GM11168 (cell line): ENCODE data around the gene PANX3.
"Not testable (repeated sequence)": the region's sequence is repeated elsewhere in the genome, so short reads cannot be mapped to it uniquely, and the experiment has no call there.

ENCODE experiments used
- in situ Hi-C: fragments of 300-500 bp; cut with MboI; formaldehyde crosslinking; loops from one replicate; pipeline ENCODE4 v1.12.0; 2022; ENCODE audit warnings: low sequenced_read_pairs; ENCODE audit not compliant: unreplicated experiment

PANX3 gene, protein sequence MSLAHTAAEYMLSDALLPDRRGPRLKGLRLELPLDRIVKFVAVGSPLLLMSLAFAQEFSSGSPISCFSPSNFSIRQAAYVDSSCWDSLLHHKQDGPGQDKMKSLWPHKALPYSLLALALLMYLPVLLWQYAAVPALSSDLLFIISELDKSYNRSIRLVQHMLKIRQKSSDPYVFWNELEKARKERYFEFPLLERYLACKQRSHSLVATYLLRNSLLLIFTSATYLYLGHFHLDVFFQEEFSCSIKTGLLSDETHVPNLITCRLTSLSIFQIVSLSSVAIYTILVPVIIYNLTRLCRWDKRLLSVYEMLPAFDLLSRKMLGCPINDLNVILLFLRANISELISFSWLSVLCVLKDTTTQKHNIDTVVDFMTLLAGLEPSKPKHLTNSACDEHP

GRCh38 chr11:124611064-124611463, at the start of gene PANX3:
TSS of gene PANX3 (plus strand) at chr11:124611428. CDS start at chr11:124611557, 129 bp downstream.
- in situ Hi-C loops: no loop called here

DNA sequence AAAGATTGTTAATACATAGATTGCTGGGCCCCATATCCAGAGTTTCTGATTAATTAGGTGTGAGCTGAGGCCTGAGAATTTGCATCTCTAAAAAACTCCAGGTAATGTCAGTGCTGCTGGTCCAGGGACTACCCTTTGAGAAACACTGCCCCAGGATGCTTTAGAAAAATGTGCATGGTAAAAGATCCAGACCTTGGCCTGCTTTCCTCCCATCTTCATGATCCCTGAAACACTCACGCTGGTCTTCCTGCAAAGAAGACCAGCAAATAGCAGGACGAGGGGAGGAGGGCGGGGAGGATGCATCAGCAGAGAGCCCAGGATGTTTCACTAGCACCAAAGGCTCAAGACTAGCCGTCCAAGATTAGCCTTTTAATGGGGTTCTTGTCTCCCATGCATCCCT, 41.5 kb upstream of the PANX3 start, which contains the start of gene OR8A1:
OR8A1 (plus strand) TSS at position 301 of the 400 bp plus-strand sequence. CDS start 123 bp downstream, outside the sequence.
- in situ Hi-C loops: no loop called here

DNA sequence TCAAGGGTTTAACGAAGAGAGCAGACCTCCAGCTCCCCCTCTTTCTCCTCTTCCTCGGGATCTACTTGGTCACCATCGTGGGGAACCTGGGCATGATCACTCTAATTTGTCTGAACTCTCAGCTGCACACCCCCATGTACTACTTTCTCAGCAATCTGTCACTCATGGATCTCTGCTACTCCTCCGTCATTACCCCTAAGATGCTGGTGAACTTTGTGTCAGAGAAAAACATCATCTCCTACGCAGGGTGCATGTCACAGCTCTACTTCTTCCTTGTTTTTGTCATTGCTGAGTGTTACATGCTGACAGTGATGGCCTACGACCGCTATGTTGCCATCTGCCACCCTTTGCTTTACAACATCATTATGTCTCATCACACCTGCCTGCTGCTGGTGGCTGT, 41.1 kb upstream of the PANX3 start:
- in situ Hi-C loops: no loop called here

DNA sequence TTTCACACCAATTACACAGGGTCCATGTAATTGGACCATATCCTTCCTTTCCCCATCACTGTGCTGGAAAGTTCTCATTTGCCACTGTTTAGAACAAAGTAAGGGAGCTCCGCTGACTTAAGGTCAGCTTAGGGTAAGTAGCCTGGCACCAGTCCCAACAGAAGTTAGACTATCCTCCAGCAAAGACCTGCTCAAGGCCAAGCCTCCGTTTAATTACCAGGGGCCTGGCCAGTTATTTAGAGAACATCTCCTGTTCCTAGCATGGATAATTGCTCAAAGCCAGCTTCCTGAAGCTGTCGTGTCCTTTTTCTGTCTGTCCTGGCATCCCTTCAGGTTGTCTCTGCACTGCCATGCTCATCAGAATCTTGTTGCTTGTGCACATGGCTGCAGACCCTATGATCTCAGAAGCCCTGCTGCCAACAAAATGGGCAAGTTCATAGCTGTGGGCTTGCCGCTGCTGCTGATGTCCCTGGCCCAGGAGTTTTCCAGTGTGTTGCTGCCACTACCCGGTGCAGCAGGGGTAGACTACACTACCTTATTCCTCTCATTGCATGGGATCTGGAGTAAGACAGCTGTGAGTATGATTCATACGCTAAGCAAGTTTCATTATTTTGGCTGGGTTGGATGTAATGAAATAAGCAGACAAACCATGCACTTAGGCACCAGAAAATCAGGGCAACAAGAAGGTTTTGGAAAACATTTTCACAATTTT, 33.4 kb upstream of the PANX3 start:
- in situ Hi-C loops: loop anchor here (25.0 kb wide), 1 partner anchor 516 kb away; no protein-coding TSS in a partner anchor

DNA sequence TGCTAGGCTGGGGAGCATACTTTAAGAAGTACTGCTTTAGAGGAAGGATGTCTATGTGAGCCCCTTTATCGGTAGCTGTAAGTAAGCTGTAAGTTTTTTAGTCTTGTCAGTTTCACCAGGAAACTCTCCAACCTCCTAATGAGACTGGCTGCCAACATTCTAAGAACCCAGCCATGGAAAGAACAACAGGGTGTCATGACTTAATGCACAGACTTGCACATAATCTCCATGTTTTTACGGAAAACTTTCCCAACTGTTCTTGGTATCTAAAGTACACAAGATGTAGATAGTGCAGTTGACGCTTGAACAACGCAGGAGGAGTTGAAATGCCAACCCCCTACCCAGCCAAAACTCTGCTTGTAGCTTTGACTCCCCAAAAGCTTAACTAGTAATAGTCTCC, 32.5 kb upstream of the PANX3 start:
- in situ Hi-C loops: loop anchor here (25.0 kb wide), 1 partner anchor 516 kb away; no protein-coding TSS in a partner anchor

GRCh38 chr11:124581817-124582216, 29.4 kb upstream of the PANX3 start:
- in situ Hi-C loops: loop anchor here (25.0 kb wide), 1 partner anchor 520 kb away; no protein-coding TSS in a partner anchor

- in situ Hi-C loops: loop anchor here (25.0 kb wide), 1 partner anchor 520 kb away; no protein-coding TSS in a partner anchor
These were observed 28.7 kb upstream of the PANX3 start for GRCh38 chr11:124582565-124582964.

DNA sequence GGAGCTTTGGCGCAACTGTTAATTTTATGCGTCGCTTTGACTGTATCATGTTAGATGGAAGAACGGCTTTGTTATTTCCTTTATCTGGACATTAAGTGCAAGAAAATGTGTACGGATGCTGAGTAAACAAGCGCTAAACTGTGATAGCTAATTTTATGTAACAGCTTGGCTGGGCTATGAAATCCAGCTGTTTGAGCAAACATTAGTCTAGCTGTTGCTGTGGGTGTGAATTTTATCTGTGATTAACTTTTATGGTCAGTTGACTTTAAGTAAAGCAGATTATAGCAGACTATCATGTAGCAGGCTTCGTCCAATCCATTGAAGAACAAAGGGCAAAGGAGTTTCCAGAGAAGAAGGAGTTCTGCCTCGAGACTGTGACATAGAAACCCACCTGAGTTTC, 27.4 kb upstream of the PANX3 start:
- in situ Hi-C loops: loop anchor here (25.0 kb wide), 1 partner anchor 521 kb away; no protein-coding TSS in a partner anchor

DNA sequence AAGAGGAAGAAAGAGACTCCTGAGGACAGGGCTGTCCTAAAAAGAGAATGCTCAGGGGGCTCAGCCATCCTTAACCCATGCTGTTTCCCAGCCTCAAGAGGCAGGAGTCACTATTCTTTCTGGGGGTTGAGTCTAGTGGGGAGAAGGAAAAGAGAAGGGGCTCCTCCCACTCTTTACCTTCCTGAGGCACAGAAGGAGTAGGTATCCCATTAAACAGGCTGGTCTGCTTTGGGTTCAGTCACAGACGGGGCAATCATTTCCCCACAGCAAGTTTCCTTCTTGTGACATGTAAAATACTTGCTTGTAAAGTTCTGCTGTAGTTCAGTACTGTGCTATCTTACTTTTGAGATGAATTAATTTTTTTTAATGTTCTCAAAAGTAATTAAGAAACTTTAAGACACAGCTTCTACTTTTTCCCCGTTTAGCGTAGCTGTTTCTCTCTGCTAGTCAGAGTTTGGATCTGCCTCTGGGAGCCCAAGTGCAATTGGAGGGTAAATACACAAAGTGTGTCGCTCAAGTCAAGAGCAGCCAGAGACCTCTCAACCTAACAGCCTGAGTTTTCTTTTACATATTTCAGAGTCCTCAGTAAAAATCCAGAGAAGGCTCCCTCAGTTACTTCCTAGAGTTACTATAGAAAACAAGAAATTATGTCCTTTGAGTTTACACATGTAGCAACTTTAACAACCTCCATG, 26.4 kb upstream of the PANX3 start:
- in situ Hi-C loops: loop anchor here (5.0 to 25.0 kb wide), 2 partner anchors 168 to 523 kb away; no protein-coding TSS in a partner anchor

- in situ Hi-C loops: loop anchor here (5.0 to 25.0 kb wide), 2 partner anchors 169 to 524 kb away; no protein-coding TSS in a partner anchor
These were observed 24.9 kb upstream of the PANX3 start for GRCh38 chr11:124586238-124586860.

GRCh38 chr11:124591430-124591829, 19.8 kb upstream of the PANX3 start:
- in situ Hi-C loops: loop anchor here (25.0 kb wide), 1 partner anchor 529 kb away; no protein-coding TSS in a partner anchor

GRCh38 chr11:124592627-124593026, 18.6 kb upstream of the PANX3 start:
- in situ Hi-C loops: loop anchor here (25.0 kb wide), 1 partner anchor 530 kb away; no protein-coding TSS in a partner anchor

- in situ Hi-C loops: loop anchor here (25.0 kb wide), 1 partner anchor 533 kb away; no protein-coding TSS in a partner anchor
These were observed 15.9 kb upstream of the PANX3 start for GRCh38 chr11:124595302-124595701.

GRCh38 chr11:124597626-124598025, 13.6 kb upstream of the PANX3 start:
- in situ Hi-C loops: loop anchor here (25.0 kb wide), 1 partner anchor 535 kb away; no protein-coding TSS in a partner anchor

DNA sequence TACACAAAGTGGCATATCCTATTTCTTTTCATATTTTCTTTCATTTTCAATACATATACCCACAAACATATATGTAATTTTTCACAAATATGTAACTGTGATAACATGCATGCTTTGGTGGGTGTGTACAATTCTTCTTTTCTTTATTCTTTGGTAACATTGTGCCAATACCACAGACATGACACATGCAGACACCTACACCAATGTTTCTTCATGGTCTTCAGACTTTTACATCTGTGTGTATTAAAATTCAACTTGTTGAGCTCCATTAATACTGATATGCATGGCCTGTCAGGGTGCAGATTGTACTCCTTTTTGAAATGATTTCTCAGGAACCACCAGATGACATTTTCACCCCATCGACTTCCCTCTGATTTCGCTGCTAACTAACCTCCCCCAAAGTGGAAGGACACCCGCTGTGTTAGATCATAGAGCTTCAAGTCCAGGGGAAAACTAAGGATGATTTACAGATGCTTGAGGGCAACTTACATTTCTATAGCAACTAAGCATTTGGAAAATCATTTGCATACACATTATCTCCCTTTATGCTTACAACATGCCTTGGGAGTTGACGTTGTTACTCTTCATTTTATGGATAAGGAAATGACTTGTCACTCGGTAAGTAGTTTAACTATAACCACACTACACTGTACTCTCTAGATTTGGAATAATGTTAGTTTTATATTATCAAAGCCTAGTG, 10.5 kb upstream of the PANX3 start:
- in situ Hi-C loops: no loop called here

DNA sequence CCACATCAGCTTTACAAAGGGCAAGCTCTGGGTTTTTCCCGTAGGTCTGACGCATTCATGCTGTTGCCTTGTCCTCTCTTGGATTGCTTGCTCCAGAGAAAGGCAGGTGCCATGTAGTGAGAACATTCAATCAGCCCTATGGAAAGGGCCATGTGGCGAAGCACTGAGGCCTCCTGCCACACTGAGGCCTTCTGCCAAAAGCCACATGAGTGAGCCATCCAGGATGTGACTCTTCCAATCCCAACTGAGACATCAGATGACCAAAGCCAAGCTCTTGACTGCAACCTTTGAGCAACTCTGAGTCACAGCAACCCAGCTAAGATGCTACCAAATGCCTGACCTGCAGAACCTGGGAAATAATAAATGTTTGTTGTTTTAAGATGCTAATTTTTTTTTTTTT, 9.0 kb upstream of the PANX3 start:
- in situ Hi-C loops: no loop called here

DNA sequence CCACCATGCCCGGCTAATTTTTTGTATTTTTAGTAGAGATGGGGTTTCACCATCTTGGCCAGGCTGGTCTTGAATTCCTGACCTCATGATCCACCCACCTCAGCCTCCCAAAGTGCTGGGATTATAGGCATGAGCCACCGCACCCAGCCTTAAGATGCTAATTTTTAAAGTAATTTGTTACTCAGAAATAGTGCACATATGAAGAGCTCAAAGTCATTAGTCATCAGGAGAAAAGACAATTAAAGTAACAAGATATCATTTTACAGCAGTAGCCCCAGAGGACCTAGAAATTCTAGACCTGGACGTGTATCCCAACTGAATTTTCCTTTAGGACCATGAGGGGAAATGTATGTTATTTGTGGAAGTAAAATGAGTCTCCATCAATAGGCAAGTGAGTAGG, 8.5 kb upstream of the PANX3 start:
- in situ Hi-C loops: not testable (repeated sequence)

GRCh38 chr11:124605719-124606118, 5.5 kb upstream of the PANX3 start:
- in situ Hi-C loops: no loop called here

DNA sequence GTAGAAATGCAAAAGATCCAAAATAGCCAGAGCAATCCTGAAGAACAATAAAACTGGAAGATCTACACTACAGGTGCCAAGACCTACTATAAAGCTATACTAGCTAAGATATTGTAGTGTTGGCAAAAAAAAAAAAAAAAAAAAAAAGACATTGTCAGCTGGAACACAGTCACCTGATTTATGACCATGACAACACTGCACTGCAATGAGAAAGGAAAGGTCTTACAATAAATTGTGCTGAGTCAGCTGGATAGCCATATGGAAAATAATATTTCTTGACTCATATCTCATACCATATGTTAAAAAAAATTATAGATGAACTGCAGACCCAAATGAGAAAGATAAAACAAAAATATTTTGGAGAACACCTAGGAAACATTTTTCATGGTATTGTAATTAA, 3.1 kb upstream of the PANX3 start:
- in situ Hi-C loops: no loop called here
